ENCODE results near the gene GPR137. TPM values are rescaled to one million over a fixed set of nuclear protein-coding genes. Genes with fewer than 3 reads are reported as not detected.

The GPR137 gene
- total and polyA plus RNA-seq, 8 donors = 23.6 to 39.6 (median 31.8) TPM

- intact Hi-C loops (cut with DNase I) = no loop called here
- peaks cover 14 to 26% of the 10 kb centered on the region in 2 donors for H3K4me1 ChIP-seq
- TF ChIP-seq CTCF (IDR thresholded peaks at IDR 0.05) = no peak
- peak within 1 kb of the TSS; percentile 11 to 14 for H3K4me3 ChIP-seq
- H3K36me3 ChIP-seq = peaks cover 0 to 7% of the 10 kb centered on the region in 2 donors
- peaks cover 39 to 65% of the 10 kb centered on the region in 2 donors for H3K27me3 ChIP-seq
- ATAC-seq (no peak), DNase-seq (no peak)
- H3K9me3 ChIP-seq = no peaks in the 10 kb centered on the region
- no peak within 1 kb of the TSS for H3K27ac ChIP-seq
Observed at GRCh38 chr11:64291262-64291751, 5.7 kb downstream of the GPR137 start, which contains the start of gene KCNK4. KCNK4 (plus strand) TSS chr11:64291302; CDS start chr11:64293019, 1,717 bp downstream.

- Histone ChIP-seq H3K36me3 (peaks cover 0 to 7% of the 10 kb centered on the region in 2 donors), H3K27me3 (peaks cover 45 to 71% of the 10 kb centered on the region in 2 donors), H3K4me1 (peaks cover 10 to 20% of the 10 kb centered on the region in 2 donors), H3K9me3 (no peaks in the 10 kb centered on the region), H3K27ac (no peak overlapping the region), H3K4me3 (peak overlapping the region; percentile 11 to 14)
- no peak for ATAC-seq
- TF ChIP-seq CTCF (IDR thresholded peaks at IDR 0.05) = no peak
- intact Hi-C loops (cut with DNase I) = no loop called here
- peak in 1 of 4 donors; percentile 80 for DNase-seq
Observed at GRCh38 chr11:64291752-64292459, 6.3 kb downstream of the GPR137 start.

- peaks cover 0 to 7% of the 10 kb centered on the region in 2 donors for H3K36me3 ChIP-seq
- ATAC-seq (no peak), DNase-seq (no peak)
- no peaks in the 10 kb centered on the region for H3K9me3 ChIP-seq
- H3K4me1 ChIP-seq = peaks cover 10 to 18% of the 10 kb centered on the region in 2 donors
- peak overlapping the region in 1 of 2 donors; percentile 14 for H3K4me3 ChIP-seq
- peaks cover 52 to 78% of the 10 kb centered on the region in 2 donors for H3K27me3 ChIP-seq
- TF ChIP-seq CTCF (IDR thresholded peaks at IDR 0.05) = no peak
- intact Hi-C loops (cut with DNase I) = no loop called here
- no peak overlapping the region for H3K27ac ChIP-seq
Observed at GRCh38 chr11:64292460-64293254, 7.0 kb downstream of the GPR137 start.

GRCh38 chr11:64294774-64295173 lies 9.1 kb downstream of the GPR137 start:
- no peak for TF ChIP-seq CTCF (IDR thresholded peaks at IDR 0.05)
- no peaks in the 10 kb centered on the region for H3K36me3 ChIP-seq
- ATAC-seq (no peak), DNase-seq (no peak)
- no peaks in the 10 kb centered on the region for H3K9me3 ChIP-seq
- H3K4me3 ChIP-seq = no peak overlapping the region
- peaks cover 73 to 99% of the 10 kb centered on the region in 2 donors for H3K27me3 ChIP-seq
- H3K4me1 ChIP-seq = peaks cover 11 to 27% of the 10 kb centered on the region in 2 donors
- H3K27ac ChIP-seq = no peak overlapping the region
- intact Hi-C loops (cut with DNase I) = no loop called here

- no peaks in the 10 kb centered on the region for H3K36me3 ChIP-seq
- H3K9me3 ChIP-seq = no peaks in the 10 kb centered on the region
- H3K27ac ChIP-seq = no peak overlapping the region
- no peak overlapping the region for H3K4me3 ChIP-seq
- H3K4me1 ChIP-seq = peaks cover 21 to 37% of the 10 kb centered on the region in 2 donors
- ATAC-seq (no peak), DNase-seq (no peak)
- H3K27me3 ChIP-seq = peaks cover 71 to 100% of the 10 kb centered on the region in 2 donors
- no peak for TF ChIP-seq CTCF (IDR thresholded peaks at IDR 0.05)
- intact Hi-C loops (cut with DNase I) = no loop called here
Observed at GRCh38 chr11:64295760-64296159, 10.1 kb downstream of the GPR137 start.

All from left lung (tissue), 10 donors.